Activated CD4-positive, alpha-beta memory T cell treated with anti-CD3 and anti-CD28 coated beads for 36 hours (primary cell): ENCODE data around the gene IP6K1. TPM values are rescaled to one million over a fixed set of nuclear protein-coding genes. Genes with fewer than 3 reads are reported as not detected.

Source experiments
- CTCF ChIA-PET: fragments of 350-600 bp; sonication (Branson Sonifier 250); formaldehyde crosslinking; loops from one replicate; lab custom pipeline; 2021; ENCODE audit warnings: antibody characterized with exemption, inconsistent platforms; lab: Charles Lee
- POLR2A ChIA-PET: fragments of 350-600 bp; sonication (Branson Sonifier 250); formaldehyde crosslinking; loops from one replicate; lab custom pipeline; 2021; ENCODE audit warnings: antibody characterized with exemption; lab: Charles Lee
- DNase-seq: peaks from one replicate; pipeline ENCODE4 v3.0.0-alpha.2; 2020
- H3K27ac Mint-ChIP-seq: one replicate; pipeline ENCODE4 v1.8.0; 2021; ENCODE audit warnings: mixed read lengths
- H3K27me3 Mint-ChIP-seq: one replicate; pipeline ENCODE4 v1.8.0; 2021; ENCODE audit warnings: mixed read lengths
- H3K36me3 Mint-ChIP-seq: one replicate; pipeline ENCODE4 v1.8.0; 2021; ENCODE audit warnings: mixed read lengths
- H3K4me1 Mint-ChIP-seq: one replicate; pipeline ENCODE4 v1.8.0; 2021; ENCODE audit warnings: low read depth, mixed read lengths
- H3K4me3 Mint-ChIP-seq: one replicate; pipeline ENCODE4 v1.8.0; 2021; ENCODE audit warnings: mild to moderate bottlenecking, mixed read lengths
- H3K9me3 Mint-ChIP-seq: one replicate; pipeline ENCODE4 v1.8.0; 2021; ENCODE audit warnings: mixed read lengths
- intact Hi-C: fragments of 100-400 bp; cut with micrococcal nuclease; formaldehyde crosslinking; loops from one replicate; pipeline ENCODE4 v1.15.1; 2023
- total RNA-seq, 2 experiments: library from RNA; stranded (reverse); gene quantifications; one replicate each; pipeline ENCODE4 v1.2.3, GENCODE V29; 2021

The IP6K1 gene
- total RNA-seq, 2 experiments from 2014 or later: 28.8 to 29.3 TPM

DNA sequence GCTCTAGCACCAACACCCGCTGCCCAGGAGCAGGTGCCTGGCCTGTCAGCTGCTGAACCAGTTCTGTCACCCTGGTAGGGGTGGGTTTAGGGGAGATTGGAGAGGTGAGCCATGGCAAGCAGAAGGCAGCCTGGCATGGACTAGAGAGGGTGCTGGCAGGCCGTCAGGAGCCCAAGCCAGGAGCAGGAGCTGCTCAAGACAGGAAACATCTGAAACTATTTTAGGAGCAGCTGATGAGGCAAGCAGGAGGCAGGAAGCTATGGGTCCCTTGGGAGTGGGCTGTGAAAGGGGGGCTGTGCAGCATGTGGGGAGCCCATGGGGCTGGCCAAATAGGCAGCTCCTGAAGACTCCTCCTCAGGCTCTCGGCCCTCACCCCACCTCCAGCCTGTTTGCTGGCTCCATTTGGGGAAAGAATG, 19.0 kb upstream of the IP6K1 start:
- ChIA-PET CTCF (interaction anchor here (1.6 to 9.3 kb wide), 3 partner anchors 8 to 33 kb away, joined by 8 to 159 read pairs (median 34); partner anchors contain the start of genes IP6K1 and UBA7), POLR2A (interaction anchor here (0.6 to 0.8 kb wide), 2 partner anchors 87 to 202 kb away, joined by 3 read pairs; no protein-coding TSS in a partner anchor)
- intact Hi-C loops: no loop called here
- no peak for DNase-seq
- Mint-ChIP-seq H3K9me3 (no peaks in the 10 kb centered on the region), H3K36me3 (no peaks in the 10 kb centered on the region), H3K4me1 (peaks cover 43% of the 10 kb centered on the region), H3K27ac (peak overlapping the region; percentile 25), H3K4me3 (no peak overlapping the region), H3K27me3 (peaks cover 8% of the 10 kb centered on the region)

DNA sequence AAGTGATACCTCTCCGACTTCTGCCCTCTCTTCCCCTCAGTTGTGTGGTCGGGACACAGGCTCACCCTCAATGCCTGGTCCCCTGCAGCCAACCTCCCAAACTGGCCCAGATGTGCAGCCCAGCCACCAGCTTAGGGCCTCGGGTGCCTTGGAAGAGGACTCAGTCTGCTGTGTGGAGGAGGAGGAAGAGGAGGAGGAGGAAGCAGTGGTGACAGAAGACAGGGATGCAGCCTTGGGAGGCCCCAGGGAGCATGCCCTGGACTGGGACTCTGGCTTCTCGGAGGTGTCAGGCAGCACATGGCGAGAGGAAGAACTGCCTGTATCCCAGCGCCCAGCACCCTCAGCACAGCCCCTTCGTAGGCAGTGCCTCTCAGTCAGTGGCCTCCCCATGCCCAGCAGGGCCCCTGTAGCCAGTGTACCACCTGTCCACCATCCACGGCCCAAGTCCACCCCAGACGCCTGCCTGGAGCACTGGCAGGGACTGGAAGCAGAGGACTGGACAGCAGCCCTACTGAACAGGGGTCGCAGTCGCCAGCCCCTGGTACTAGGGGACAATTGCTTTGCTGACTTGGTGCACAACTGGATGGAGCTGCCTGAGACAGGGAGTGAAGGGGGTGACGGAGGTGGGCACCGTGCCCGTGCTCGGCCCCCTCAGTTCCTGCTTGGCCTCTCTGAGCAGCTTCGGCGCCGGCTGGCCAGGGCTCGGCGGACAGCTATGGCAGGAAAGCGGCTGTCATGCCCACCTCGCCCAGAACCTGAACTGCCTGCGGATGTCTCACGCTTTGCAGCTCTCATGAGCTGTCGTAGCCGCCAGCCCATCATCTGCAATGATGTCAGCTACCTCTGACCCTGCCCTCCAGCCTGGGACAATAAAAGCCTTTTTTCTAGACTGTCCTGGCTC, 18.0 kb upstream of the IP6K1 start:
- Mint-ChIP-seq H3K4me3 (peak overlapping the region; percentile 88), H3K27me3 (peaks cover 8% of the 10 kb centered on the region), H3K4me1 (peaks cover 43% of the 10 kb centered on the region), H3K27ac (no peak overlapping the region), H3K36me3 (no peaks in the 10 kb centered on the region), H3K9me3 (no peaks in the 10 kb centered on the region)
- DNase-seq: no peak
- intact Hi-C loops: no loop called here
- POLR2A ChIA-PET: interaction anchor here (2.1 to 2.5 kb wide), 2 partner anchors 9 to 34 kb away, joined by 9 to 17 read pairs; partner anchors contain the start of gene UBA7
- CTCF ChIA-PET: interaction anchor here (1.0 to 9.3 kb wide), 8 partner anchors 9 to 264 kb away, joined by 3 to 159 read pairs (median 20); partner anchors contain the start of genes IP6K1, MON1A and UBA7

DNA sequence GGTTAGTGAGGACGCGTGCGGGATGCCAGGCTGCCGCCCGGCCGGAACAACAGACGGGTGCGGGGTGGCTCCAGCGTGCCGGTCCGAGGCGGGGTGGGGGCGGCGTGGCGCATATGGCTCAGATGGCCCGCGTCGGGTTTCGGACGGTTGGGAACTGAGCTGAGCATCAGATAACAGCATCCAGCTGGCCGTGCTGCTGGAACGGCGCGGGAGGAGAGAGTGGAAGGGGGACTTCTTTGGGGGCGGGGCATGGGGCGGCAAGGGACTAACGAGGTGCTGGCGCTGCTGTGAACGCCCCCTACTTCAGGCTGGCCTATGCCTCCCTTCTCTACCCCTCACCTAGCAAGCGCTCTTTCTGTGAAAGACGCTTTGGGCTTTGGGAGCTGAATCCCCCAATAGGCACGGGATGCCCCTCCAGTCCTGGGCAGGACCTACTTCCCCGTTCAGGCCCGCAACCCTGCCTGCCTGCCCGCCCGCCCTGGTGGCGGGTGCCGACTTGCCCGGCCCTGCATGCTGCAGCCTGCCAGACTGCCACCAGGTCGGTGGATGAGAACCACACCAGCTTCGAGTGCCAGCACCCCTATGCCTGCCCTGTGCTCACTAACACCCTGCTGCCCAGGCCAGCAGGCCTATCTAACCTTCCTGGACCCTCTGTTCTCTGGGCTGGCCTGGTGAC, 17.3 kb upstream of the IP6K1 start:
- Mint-ChIP-seq H3K4me3 (peak overlapping the region; percentile 88), H3K27me3 (peaks cover 8% of the 10 kb centered on the region), H3K4me1 (peaks cover 42% of the 10 kb centered on the region), H3K9me3 (no peaks in the 10 kb centered on the region), H3K27ac (no peak overlapping the region), H3K36me3 (no peaks in the 10 kb centered on the region)
- ChIA-PET POLR2A (interaction anchor here (0.6 to 2.5 kb wide), 3 partner anchors 10 to 71 kb away, joined by 3 to 17 read pairs (median 9); partner anchors contain the start of gene UBA7), CTCF (interaction anchor here (0.7 to 9.3 kb wide), 21 partner anchors 9 to 423 kb away, joined by 3 to 159 read pairs (median 5); partner anchors contain the start of genes GMPPB, IP6K1, MON1A and RBM5)
- intact Hi-C loops: loop anchor here (1.0 to 2.0 kb wide), 2 partner anchors 10 to 285 kb away; partner anchors contain the start of genes RBM5 and UBA7
- DNase-seq: peak; percentile 51

- peak within 1 kb of the TSS; percentile 82 for H3K27ac Mint-ChIP-seq
- H3K36me3 Mint-ChIP-seq: no peaks in the 10 kb centered on the region
- DNase-seq: peak; percentile 92
- H3K4me3 Mint-ChIP-seq: peak within 1 kb of the TSS; percentile 88
- ChIA-PET POLR2A (interaction anchor here (1.2 to 2.5 kb wide), 3 partner anchors 10 to 36 kb away, joined by 7 to 17 read pairs (median 9); partner anchors contain the start of genes IP6K1 and UBA7), CTCF (interaction anchor here (0.7 to 9.3 kb wide), 29 partner anchors 10 to 423 kb away, joined by 3 to 159 read pairs (median 4); partner anchors contain the start of genes GMPPB, IP6K1, MON1A and RBM5)
- H3K27me3 Mint-ChIP-seq: peaks cover 8% of the 10 kb centered on the region
- intact Hi-C loops: loop anchor here (1.0 to 2.0 kb wide), 6 partner anchors 10 to 333 kb away; partner anchors contain the start of genes DAG1, IP6K1, RBM5 and UBA7
- no peaks in the 10 kb centered on the region for H3K9me3 Mint-ChIP-seq
- H3K4me1 Mint-ChIP-seq: peaks cover 37% of the 10 kb centered on the region
Measured at GRCh38 chr3:49802719-49803464, 16.6 kb upstream of the IP6K1 start, which contains the start of gene INKA1. Gene INKA1 (plus strand): TSS chr3:49803261. CDS start chr3:49803393, 132 bp downstream.

GRCh38 chr3:49801160-49801559, 14.8 kb upstream of the IP6K1 start:
- no peak for DNase-seq
- intact Hi-C loops: no loop called here
- H3K4me3 Mint-ChIP-seq: no peak overlapping the region
- peaks cover 8% of the 10 kb centered on the region for H3K27me3 Mint-ChIP-seq
- no peaks in the 10 kb centered on the region for H3K36me3 Mint-ChIP-seq
- H3K4me1 Mint-ChIP-seq: peaks cover 23% of the 10 kb centered on the region
- CTCF ChIA-PET: interaction anchor here (1.2 to 9.3 kb wide), 6 partner anchors 14 to 128 kb away, joined by 3 to 159 read pairs (median 20); partner anchors contain the start of genes IP6K1 and MON1A
- H3K9me3 Mint-ChIP-seq: no peaks in the 10 kb centered on the region
- no peak overlapping the region for H3K27ac Mint-ChIP-seq
- POLR2A ChIA-PET: interaction anchor here (0.6 kb wide), 1 partner anchor 38 kb away, joined by 3 read pairs; no protein-coding TSS in a partner anchor

- H3K36me3 Mint-ChIP-seq: no peaks in the 10 kb centered on the region
- CTCF ChIA-PET: interaction anchor here (1.2 to 6.1 kb wide), 2 partner anchors 40 to 44 kb away, joined by 3 to 50 read pairs; no protein-coding TSS in a partner anchor
- intact Hi-C loops: no loop called here
Measured at GRCh38 chr3:49799761-49800160, 13.4 kb upstream of the IP6K1 start, which contains the start of gene CDHR4. Gene CDHR4 (minus strand): TSS chr3:49799873. CDS start chr3:49799812, 61 bp downstream.

DNA sequence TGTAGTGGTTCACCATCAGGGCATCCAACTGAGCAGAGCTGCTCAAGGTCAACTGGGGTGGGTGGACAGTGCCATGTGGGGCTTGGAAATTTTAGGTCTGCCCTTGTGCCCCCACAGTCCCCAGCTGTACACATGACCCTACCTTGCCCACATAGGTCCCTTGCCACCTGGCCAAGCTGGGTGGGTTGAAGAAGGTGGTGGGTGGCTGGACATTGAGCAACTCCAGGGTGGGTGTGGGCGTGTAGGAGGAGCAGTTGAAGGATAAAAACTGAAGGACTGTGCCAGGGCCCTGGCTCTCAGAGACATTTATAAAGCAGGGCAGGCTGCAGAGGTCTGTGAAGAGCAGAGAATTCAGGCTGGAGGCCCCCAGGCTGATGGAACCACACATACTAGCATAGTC, 12.8 kb upstream of the IP6K1 start:
- H3K4me3 Mint-ChIP-seq: no peak overlapping the region
- peaks cover 8% of the 10 kb centered on the region for H3K27me3 Mint-ChIP-seq
- H3K36me3 Mint-ChIP-seq: no peaks in the 10 kb centered on the region
- CTCF ChIA-PET: interaction anchor here (1.2 to 6.1 kb wide), 2 partner anchors 40 to 45 kb away, joined by 3 to 50 read pairs; no protein-coding TSS in a partner anchor
- no peak overlapping the region for H3K27ac Mint-ChIP-seq
- POLR2A ChIA-PET: interaction anchor here (0.8 kb wide), 1 partner anchor 16 kb away, joined by 3 read pairs; no protein-coding TSS in a partner anchor
- peaks cover 10% of the 10 kb centered on the region for H3K4me1 Mint-ChIP-seq
- DNase-seq: no peak
- no peaks in the 10 kb centered on the region for H3K9me3 Mint-ChIP-seq
- intact Hi-C loops: no loop called here

More at GRCh38 chr3:49799761-49800160, 13.4 kb upstream of the IP6K1 start, which contains the start of gene CDHR4:
- POLR2A ChIA-PET: interaction anchor here (0.5 to 0.8 kb wide), 3 partner anchors 17 to 317 kb away, joined by 3 to 4 read pairs (median 3); no protein-coding TSS in a partner anchor
- DNase-seq: no peak
- Mint-ChIP-seq H3K9me3 (no peaks in the 10 kb centered on the region), H3K27me3 (peaks cover 8% of the 10 kb centered on the region), H3K4me1 (peaks cover 11% of the 10 kb centered on the region), H3K4me3 (no peak within 1 kb of the TSS), H3K27ac (no peak within 1 kb of the TSS)

DNA sequence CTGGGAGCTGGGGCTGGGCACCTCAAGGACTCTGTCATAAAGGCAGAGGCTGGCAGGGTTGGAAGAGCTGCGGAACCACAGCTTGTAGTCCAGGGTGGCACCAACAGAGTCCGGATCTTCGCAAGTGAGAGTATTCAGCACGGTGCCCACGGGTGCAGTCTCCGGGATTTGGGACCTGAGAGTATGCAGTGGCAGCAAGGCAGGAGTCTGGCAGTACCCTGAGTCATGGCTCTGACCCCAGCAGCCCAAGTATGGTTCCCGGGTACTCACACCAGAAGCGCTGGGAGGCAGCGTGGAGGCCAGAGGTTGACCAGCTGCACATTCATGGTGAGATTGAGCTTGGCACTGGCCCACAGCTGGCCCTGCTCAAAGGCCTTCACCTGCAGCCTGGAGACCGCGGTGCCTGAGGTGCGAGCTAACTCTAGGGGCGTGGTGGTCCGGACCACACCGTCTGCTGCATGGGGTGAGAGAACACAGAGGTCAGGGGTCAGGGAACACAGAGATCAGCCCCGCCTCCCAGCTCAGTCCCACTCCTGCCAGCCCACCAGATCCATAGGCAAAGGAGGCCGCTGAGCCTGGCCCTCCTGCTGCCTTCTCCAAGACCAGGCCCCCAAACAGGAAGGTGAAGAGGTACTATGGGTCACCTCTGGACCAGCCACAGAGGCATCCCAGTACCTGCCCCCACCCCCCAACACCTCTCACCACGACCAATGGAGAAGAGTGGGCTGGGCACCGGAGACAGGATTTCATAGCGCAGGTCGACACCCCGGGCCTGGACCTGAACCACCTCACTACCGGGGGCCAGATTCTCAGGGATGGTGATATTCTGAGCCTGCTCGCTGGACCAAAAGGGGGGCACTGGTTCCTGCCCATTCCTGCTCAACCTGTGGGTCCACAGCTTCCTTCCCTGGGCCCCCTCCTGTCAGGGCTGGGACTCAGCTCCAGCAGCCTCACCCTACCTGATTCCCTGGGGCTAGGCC, 8.9 kb upstream of the IP6K1 start:
- no peak for DNase-seq
- Mint-ChIP-seq H3K27me3 (no peaks in the 10 kb centered on the region), H3K36me3 (no peaks in the 10 kb centered on the region), H3K9me3 (no peaks in the 10 kb centered on the region), H3K4me3 (no peak overlapping the region), H3K4me1 (no peaks in the 10 kb centered on the region), H3K27ac (no peak overlapping the region)
- ChIA-PET POLR2A (no interaction called here), CTCF (interaction anchor here (1.2 kb wide), 1 partner anchor 44 kb away, joined by 3 read pairs; no protein-coding TSS in a partner anchor)
- intact Hi-C loops: no loop called here

DNA sequence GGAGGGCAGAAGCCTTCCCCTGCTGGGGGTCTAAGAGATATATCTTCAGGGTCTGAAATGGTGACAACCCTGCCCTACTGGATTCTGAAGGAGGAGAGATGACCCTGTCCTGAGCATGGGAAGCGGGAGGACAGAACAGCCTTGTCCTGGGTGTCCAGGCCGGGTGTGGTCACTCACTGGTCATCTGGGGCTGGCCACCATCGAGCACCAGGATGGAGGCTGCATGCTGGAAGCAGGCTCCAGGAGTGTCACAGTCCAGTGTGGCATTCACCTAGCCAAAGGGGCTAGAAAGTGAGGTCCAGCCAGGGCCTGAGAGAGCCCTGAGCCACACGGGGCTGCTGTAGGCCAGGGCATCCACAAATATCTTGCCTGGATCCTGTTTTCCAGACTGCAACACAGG, 8.1 kb upstream of the IP6K1 start:
- no peak for DNase-seq
- no peaks in the 10 kb centered on the region for H3K9me3 Mint-ChIP-seq
- ChIA-PET POLR2A (no interaction called here), CTCF (interaction anchor here (1.2 kb wide), 1 partner anchor 45 kb away, joined by 3 read pairs; no protein-coding TSS in a partner anchor)
- no peak overlapping the region for H3K4me3 Mint-ChIP-seq
- H3K27ac Mint-ChIP-seq: no peak overlapping the region
- H3K27me3 Mint-ChIP-seq: no peaks in the 10 kb centered on the region
- intact Hi-C loops: no loop called here
- no peaks in the 10 kb centered on the region for H3K4me1 Mint-ChIP-seq
- no peaks in the 10 kb centered on the region for H3K36me3 Mint-ChIP-seq
